ENCODE data around the gene SLC25A13.
"Not testable (repeated sequence)": the region's sequence is repeated elsewhere in the genome, so short reads cannot be mapped to it uniquely, and the experiment has no call there.

Gene SLC25A13

GRCh38 chr7:96297876-96298275 is 24.0 kb downstream of the SLC25A13 start:
- DNase-seq, result no peak

GRCh38 chr7:96297446-96297845 is 24.5 kb downstream of the SLC25A13 start:
- DNase-seq, result not testable (repeated sequence)

- not testable (repeated sequence) for DNase-seq
Measured at GRCh38 chr7:96293911-96294310, 28.0 kb downstream of the SLC25A13 start.

DNA sequence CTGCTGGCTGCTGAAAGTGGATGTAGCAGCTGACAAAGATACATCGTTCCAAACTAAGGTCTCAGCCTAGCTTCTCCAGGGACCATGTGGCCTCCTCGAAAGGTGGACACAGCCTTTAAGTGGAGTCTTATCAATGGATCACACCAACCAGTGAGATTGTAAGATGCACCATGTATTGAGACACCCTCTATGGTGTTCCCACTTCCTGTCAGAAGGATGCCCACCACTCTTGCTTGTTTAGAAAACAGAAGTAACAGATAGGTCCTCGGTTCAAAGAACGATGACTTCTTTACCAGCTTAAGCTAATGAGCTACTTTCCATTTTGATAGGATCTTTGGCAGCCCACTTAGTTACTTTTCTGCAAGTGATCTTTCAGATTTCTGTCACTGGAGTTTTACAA is 34.3 kb downstream of the SLC25A13 start:
- DNase-seq, result no peak

DNA sequence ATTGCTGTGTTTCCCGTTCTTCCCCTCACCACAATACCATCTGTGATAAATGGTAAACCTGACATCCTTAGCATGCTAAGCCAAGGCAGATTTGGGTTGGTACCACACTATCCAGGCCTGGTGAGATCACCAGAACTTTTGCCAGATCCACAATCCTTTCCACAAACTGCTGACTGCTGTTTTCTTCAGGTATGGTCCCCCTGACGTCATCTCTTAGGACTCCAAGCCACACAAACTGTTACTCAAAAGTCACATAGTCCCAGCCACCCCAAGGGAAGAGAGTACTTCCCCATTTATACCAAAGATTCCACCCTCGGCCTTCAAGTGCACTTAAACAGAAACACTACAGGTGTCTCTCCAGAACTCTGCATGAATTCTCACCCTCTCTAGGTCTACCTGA is 34.8 kb downstream of the SLC25A13 start:
- no peak for DNase-seq

GRCh38 chr7:96285579-96285978 is 36.3 kb downstream of the SLC25A13 start:
- no peak for DNase-seq

- DNase-seq, result no peak
Measured at GRCh38 chr7:96284835-96285234, 37.1 kb downstream of the SLC25A13 start.

GRCh38 chr7:96284240-96284639 is 37.7 kb downstream of the SLC25A13 start:
- DNase-seq, result no peak

- DNase-seq, result no peak
Measured at GRCh38 chr7:96282835-96283234, 39.1 kb downstream of the SLC25A13 start.

DNA sequence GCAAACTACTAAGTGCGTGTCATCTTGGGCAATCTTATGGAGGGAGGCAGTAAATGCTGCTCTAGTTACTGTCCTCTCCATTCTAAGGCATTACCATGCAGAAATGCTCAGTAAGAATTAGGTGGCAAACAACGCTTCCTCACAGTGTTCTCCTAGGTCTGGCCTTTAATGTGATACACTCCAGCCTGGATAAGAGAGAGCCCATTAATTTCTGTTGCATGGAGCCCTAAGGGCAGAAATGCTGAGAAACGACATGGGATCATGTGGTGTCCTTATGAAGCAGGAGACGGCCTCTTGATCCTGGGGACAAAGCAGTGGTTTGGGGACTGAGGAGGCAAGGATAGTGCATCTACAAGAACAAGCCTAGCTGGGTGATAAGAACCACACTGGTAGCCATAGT is 44.0 kb downstream of the SLC25A13 start:
- DNase-seq, result no peak

DNA sequence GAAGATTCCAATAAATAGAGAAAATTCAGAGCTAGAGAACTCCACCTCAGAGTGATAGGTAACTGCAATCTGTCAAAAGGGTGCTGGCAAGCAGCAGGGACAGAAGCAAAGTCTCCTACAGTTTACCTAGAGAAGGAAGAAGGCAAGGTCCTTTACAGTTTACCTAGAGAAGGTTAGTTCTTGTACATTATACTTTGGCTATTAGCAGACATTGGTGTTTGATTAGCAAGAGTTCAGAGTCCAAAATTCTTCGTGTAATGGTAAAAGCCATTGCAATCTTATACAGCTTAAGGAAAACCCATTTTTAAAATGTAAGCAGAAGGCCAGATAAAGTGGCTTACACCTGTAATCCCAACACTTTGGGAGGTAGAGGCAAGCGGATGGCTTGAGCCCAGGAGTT is 45.9 kb downstream of the SLC25A13 start:
- DNase-seq, result no peak

DNA sequence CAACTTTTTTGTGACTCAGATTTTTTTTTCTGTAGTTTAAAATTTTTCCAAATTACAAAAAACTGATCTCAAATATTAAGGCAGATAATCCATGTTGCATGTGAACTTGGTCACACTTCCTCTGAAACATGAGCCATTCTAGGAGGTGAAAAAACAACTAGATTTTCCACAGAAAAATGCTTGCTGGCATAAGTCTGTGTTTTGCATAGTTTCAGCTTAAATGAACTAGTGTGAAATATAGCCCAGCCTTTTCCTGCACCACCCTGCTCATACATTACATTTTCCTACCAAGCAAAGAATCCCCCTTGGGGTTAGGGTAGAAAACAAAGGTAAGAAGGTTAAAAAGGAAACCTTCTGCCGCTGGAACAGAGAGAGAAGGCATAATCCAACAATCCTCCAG is 48.2 kb downstream of the SLC25A13 start:
- DNase-seq, result no peak

DNA sequence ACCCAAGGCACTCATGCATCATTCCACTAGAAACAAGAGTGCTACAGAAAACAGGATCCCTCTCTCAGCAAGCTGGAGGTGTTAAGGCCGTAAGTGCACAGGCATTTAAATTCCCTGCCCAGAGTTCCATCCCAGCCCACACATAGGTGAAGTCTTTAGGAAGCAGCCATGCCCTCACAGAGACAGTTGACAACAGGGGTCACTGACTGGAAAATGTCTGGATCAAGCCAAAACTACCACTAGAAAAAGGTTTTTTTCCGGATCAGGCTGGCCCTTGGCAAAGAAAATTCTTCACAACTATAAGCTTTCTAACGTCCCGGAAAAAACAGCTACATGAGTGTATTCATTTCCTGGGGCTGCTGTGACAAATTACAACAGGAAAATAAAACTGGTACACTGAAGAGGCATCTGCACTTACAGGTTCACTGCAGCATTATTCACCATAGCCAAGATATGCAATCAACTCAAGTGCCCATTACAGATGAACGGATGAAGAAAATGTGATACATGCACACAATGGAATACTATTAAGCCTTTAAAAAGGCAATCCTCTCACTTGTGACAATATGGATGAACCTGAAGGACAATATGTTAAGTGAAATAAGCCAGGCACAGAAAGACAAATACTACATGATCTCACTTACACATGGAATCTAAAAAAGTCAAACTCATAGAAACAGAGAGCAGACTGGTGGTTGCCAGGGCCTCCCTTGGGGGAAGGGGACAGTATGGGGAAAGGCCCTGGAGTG is 52.5 kb downstream of the SLC25A13 start:
- no peak for DNase-seq

DNA sequence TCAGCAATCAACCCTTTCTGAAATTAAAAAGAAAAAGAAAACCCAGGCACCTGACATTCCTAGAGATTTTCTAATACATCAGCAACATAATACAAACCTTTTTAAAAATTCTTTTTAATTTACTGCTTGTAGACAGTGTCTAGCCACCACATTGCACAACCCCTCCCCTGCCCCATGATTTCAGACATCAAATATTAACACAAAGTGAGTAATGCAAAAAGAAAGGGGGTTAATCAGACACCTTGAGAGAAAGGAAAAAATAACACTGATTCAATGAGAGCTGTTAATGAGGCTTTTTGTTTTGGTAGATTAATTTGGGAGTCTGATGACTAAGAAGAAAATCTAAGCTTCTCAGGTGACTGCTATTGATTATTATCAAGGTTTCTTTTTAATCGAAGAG is 55.3 kb downstream of the SLC25A13 start:
- DNase-seq, result no peak

- no peak for DNase-seq
Measured at GRCh38 chr7:96266015-96266414, 55.9 kb downstream of the SLC25A13 start.

DNA sequence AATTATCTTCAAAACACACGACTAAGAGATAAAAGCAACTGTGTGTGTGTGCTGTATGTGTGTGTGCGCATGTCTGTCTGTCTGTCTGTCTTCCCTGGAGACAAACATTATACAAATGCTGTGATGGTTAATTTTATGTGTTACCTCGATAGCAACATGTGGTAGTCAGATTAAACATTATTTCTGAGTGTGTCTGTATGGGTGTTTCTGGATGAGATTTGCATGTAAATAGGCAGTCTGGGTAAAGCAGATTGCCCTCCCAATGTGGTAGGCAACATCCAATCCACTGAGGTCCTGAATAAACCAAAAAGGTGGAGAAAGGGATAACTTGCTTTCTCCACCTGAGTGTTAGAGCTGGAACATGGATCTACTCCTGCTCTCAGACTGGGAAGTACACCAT is 67.9 kb downstream of the SLC25A13 start:
- DNase-seq, result no peak

- no peak for DNase-seq
Measured at GRCh38 chr7:96253441-96253840, 68.5 kb downstream of the SLC25A13 start.

DNA sequence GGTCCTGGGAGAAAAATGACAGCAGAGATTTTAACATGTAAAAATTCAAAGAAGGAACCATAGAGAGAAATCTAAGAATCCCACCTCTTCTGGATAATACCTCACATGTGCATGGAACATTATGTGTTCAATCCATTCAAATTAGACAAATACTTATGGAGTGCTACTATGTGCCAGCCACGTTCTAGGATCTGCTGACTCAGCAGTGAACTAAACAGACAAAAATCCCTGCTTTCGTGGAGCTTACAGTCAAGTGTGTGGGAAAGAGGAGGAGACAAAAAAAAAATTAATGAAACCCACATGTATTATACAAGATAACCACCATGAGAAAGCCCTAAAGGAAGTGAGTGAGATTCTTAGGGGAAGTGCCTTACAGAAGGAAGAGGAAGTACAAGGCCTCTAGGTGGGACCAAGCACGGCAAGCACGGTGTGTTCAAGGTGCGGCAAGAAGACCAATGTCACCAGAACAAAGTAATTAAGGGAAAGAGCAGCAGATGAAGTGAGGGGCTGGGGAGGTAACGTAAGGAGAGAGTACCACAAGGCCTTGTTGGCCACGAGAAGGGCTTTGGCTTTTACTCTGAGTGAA is 71.0 kb downstream of the SLC25A13 start:
- DNase-seq, result no peak

DNA sequence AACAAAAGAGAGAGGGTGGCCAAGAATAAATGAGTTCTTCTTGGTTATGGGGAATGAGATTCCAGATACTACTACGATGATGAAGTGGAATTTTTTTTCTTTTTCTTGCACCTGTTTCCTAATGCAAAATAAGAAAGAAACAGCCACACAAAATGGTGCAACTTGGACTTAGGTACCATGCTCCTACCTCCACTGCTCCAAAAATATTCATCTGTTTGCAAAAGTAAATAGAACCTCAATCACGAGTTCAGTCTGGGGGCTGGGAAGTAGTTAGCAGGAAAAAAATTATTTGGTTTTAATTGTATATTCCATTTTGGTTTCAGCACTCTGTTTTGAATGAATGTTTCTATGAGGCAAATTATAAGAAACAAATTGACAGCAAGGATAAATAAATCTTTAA is 73.5 kb downstream of the SLC25A13 start:
- DNase-seq, result no peak

GRCh38 chr7:96246919-96247318 is 75.0 kb downstream of the SLC25A13 start:
- DNase-seq, result no peak

DNA sequence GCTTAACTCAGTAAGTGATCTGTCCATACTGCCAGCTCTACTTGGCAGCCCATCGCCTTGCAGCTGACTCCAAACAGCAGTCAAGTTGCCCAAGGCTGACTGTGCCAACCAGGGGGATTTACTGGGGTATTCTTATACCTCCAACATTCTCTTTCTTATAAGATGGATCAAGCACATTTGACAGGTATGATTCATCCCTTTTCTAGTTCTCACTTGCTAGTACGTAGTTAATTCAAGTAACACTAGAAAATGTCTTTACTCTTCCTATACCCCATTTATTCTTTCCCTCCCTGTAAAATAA is 77.0 kb downstream of the SLC25A13 start:
- no peak for DNase-seq

DNA sequence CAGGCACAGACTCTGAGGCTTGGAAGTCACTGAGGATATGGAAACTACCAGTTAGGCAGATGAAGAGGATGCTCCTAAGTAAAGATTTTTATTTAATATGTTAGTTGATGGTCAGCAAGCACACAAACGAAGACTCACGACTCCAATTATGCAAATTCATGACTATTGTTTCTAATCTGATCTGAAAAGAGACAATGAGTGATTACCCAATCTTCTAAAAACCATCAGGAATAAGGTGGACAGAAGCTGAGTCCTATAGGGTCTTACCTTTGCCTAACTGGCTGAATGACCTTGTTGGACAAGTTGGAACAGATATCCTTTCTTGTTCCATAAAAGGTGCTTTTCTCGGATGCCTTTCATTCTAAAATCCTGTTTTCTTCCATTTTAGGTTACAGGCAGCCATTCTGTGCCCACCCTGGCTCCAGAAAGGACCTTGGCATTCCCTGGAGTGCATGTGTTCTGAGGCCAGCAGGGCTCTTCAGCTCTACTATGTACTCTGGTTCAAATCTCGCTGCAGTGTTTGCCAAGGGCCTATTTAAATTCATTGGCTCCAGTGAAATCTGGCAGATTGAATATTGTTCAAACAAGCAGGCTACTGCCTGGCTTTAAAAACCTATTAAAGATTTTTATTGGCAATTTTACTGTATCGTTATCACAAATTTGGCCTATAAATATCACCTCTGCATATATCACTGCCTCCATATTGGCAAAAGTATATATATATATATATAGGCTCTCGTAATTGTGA is 77.5 kb downstream of the SLC25A13 start:
- DNase-seq, result no peak

- no peak for DNase-seq
Measured at GRCh38 chr7:96243241-96243640, 78.7 kb downstream of the SLC25A13 start.

- no peak for DNase-seq
Measured at GRCh38 chr7:96241855-96242254, 80.0 kb downstream of the SLC25A13 start.

Data from stimulated activated CD4-positive, alpha-beta T cell treated with anti-CD3 and anti-CD28 coated beads, Interleukin-1b, Interleukin-23, amount 100 ng/mL, for 48 hours (primary cell).